HG03103 (cell line): ENCODE results near the gene CAB39L.

ENCODE experiments used
- ATAC-seq: cut with Tn5 transposase; IDR thresholded peaks from one replicate; pipeline ENCODE4 v1.9.1; 2021; ENCODE audit warnings: low read depth; ENCODE audit not compliant: unreplicated experiment

The CAB39L gene

GRCh38 chr13:49443357-49443703 is 534 bp downstream of the CAB39L start:
- ATAC-seq: no peak

- ATAC-seq: no peak
These were observed 2.0 kb downstream of the CAB39L start for GRCh38 chr13:49441846-49442245.

DNA sequence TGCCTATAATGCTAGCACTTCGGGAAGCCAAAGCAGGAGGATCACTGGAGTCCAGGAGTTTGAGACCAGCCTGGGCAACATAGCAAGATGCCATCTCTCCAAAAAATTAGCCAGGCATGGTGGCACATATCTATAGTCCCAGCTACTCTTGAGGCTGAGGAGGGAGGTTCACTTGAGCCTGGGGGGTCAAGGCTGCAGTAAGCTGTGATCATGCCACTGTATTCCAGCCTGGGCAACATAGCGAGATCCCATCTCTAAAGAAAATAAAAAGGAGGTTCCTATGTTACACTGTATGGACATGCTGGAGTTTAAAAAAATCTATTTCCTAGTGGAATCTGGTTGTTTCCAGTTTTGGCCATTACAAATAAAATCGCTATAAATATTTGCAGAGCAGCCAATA is 2.6 kb downstream of the CAB39L start:
- ATAC-seq: no peak

DNA sequence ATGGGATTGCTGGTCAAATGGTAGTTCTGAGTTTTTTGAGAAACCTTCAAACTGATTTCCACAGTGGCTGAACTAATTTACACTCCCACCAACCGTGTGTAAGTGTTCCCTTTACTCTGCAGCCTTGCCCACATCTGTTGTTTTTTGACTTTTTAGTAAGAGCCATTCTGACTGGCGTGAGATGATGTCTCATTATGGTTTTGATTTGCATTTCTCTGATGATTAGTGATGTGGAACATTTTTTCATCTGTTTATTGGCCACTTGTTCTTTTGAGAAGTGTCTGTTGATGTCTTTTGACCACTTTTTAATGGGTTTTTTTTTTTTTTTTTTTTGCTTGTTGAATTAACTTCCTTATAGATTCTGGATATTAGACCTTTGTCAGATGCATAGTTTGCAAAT is 4.3 kb downstream of the CAB39L start:
- no peak for ATAC-seq

DNA sequence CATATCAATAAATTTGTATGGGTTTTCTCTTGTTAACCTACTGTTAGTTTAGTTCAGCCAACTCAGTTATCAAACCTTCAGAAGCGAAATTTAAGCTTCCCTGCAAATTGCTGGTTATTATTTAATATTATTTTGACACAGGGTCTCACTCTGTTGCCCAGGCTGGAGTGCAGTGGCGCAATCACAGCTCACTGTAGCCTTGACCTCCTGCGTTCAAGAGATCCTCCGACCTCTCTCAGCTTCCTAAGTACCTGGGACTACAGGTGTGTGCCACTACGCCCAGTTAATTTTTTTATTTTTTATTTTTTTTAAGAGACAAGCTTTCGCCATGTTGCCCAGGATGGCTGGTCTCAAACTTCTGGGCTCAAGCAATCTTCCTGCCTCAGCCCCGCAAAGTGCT is 6.2 kb downstream of the CAB39L start:
- ATAC-seq: no peak

GRCh38 chr13:49436890-49437289 is 7.0 kb downstream of the CAB39L start:
- no peak for ATAC-seq

DNA sequence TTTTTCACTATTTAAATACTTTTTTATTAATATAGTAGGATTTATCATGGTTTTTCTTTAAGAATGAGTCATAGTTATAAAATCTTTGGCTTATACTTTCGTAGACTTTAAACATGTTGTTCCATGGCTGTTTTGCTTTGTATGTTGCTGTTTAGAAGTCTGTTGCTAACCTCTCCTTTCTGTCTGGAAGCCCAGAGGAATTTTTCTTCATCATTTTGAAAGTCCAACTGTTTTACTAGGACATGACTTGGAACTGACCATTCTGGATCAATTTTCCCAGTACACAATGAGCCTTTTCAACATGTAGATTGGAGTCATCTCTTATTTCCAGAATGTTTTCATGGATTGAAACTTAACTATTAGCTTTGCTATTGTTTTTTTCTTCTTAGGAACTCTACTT is 7.9 kb downstream of the CAB39L start:
- no peak for ATAC-seq

- ATAC-seq: no peak
These were observed 14.7 kb downstream of the CAB39L start for GRCh38 chr13:49429121-49429520.

GRCh38 chr13:49428041-49428763 is 15.7 kb downstream of the CAB39L start:
- no peak for ATAC-seq

DNA sequence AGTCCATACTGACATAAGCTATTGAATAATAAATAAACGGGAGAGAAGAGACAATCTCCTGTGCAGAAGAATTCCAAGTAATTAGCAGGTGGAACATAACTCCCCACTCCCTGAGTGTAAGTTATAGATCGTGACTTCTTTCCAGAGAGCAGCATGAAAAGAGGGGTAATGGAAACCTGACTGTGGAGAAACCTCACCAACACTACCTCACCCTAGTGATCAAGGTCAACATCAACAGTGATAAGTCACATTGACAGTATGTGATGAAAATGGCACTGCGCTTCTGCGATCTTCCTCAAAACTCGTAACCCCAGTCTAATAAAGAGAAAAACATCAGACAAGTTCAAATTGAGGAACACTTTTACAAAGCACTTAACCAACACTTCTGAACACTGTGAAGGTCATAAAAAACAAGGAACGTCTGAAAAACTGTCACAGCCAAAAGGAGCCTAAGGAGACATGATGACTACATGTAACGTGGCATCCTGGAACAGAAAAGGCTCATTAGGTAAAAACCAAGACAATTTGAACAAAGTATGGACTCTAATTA is 19.8 kb downstream of the CAB39L start:
- ATAC-seq: no peak

- peak; percentile 61 for ATAC-seq
These were observed 22.5 kb downstream of the CAB39L start for GRCh38 chr13:49421391-49421790.

GRCh38 chr13:49419276-49419675 is 24.6 kb downstream of the CAB39L start:
- no peak for ATAC-seq

DNA sequence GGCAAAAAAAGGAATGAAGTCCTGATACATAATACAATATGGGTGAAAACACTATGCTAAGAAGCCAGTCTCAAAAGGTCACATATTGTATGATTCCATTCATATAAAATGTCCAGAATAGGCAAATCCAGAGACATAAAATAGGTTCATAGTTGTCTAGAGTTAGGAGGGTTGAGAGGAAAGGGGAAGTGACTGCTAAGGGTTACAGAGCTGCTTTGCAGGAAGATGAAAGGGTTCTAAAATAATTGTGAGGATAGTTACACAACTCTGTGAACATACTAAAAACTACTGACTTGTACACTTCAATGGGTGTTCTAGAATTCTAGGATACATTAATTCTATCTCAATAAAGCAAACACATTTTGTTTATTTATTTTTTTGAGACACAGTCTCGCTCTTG is 25.7 kb downstream of the CAB39L start:
- no peak for ATAC-seq

DNA sequence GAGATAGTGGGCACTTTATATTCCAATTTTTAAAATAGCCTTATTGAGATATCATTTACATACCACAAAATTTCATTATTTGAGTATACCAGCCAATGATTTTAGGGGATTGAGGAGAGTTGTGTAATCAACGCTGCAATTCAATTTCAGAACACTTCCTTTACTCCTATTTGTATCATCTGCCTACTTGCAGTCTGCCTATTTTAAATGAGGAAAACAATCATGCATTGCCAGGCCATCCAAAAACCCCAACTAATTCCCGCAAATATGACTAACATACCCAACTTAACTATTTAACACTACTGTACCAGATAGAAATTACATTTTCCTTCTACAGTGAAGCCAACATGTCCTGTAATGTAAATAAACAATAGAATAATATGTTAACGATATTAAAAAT is 26.7 kb downstream of the CAB39L start:
- ATAC-seq: no peak

- ATAC-seq: no peak
These were observed 31.1 kb downstream of the CAB39L start for GRCh38 chr13:49412749-49413148.

GRCh38 chr13:49411353-49411752 is 32.5 kb downstream of the CAB39L start:
- no peak for ATAC-seq

GRCh38 chr13:49410477-49410876 is 33.4 kb downstream of the CAB39L start:
- ATAC-seq: no peak

DNA sequence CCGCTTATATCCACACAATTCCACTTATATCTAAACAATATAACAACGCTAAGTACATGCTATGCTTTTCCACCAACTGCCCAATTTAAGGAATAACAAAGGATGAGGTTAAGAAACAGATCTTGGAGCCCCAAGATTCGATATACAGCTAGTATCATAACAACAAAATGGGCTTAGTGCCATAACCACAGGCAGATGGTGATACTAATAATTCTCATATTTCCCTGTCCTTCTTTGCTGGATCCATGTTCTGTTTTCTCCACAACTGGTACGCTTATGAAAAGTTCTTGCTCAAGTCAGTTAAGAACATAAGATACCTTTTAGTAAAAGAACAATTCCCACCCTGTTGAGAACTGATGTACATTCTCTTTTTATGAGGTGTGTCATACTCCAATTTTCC is 33.9 kb downstream of the CAB39L start:
- no peak for ATAC-seq

DNA sequence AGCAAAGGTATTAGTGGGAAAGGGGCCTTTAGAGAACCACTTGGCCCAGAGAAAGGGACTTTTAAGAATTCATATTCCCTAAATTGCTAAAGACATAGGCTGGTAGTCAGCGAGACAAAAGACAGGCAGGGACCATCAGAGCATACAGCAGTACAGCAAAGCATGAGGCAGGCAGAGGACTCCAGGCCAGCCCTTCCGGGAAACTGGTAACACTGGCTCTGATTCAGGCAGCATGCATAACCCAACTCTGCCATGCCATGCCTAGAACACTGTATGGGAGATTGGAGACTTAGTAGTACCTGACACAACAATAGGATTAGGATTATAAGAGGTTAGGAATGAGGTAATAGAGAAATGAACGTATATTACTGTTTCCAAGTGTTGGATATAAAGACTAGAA is 34.9 kb downstream of the CAB39L start:
- no peak for ATAC-seq

DNA sequence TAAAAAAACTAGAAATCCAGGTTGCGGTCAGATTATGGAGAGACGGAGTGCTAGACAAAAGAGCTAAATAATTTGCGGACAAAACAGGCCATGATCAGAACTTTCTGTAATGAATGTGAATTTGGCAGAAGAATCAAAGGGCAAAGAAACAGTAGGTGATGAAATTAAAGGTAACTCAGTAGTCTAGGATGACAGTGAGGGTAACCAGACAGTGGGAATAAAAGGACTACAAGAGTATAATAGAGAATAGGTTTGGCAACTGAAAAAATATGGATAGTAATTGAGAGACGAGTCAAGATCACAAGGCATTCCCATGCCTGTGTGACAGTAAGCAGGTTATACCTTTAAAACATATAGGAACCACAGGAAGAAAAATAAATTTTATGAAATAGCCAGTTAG is 35.9 kb downstream of the CAB39L start:
- ATAC-seq: no peak

DNA sequence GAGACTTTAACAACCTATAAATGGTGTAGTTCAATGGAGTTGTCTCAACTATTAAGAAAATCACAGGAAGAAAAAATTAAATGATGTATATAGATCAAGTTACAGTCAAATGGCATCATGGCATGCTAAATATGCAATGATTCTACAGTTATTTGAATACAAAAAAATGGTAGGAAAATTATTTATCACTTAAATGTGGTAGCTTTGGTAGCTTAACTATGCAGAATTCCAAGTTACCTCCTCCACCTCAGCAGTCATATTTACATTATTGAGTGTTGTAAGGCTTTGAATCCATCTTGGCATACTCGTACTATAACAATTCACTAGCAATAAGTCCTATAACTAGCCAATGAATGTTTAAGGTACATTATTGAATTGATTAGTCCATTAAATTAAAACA is 36.8 kb downstream of the CAB39L start:
- no peak for ATAC-seq

DNA sequence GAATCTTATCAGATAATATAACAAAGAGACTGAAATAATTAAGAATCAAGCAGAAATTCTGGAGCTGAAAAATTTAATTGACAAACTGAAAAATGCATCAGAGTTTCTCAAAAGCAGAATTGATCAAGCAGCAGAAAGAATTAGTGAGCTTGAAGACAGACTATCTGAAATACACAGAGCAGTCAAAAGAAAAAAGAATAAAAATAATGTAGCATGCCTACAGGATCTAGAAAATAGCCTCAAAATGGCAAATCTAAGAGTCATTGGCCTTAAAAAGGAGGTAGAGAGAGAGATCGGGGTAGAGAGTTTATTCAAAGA is 39.2 kb downstream of the CAB39L start:
- ATAC-seq: no peak
